HG02870 (cell line): Measurements from ENCODE around the gene RIC8A.

ENCODE experiments used
- ATAC-seq: cut with Tn5 transposase; IDR thresholded peaks from one replicate; pipeline ENCODE4 v1.9.1; 2021; ENCODE audit warnings: mild to moderate bottlenecking, moderate library complexity; ENCODE audit not compliant: unreplicated experiment

RIC8A gene

GRCh38 chr11:240315-240714 lies 32.8 kb downstream of the RIC8A start:
- ATAC-seq, result no peak

GRCh38 chr11:241634-242033 lies 34.1 kb downstream of the RIC8A start:
- no peak for ATAC-seq

GRCh38 chr11:244376-244775 lies 36.9 kb downstream of the RIC8A start:
- ATAC-seq, result no peak

- no peak for ATAC-seq
These were observed 41.6 kb downstream of the RIC8A start for GRCh38 chr11:249062-249461.

- no peak for ATAC-seq
These were observed 42.8 kb downstream of the RIC8A start for GRCh38 chr11:250274-250673.

GRCh38 chr11:250740-251299 lies 43.3 kb downstream of the RIC8A start:
- no peak for ATAC-seq

- ATAC-seq, result no peak
These were observed 44.0 kb downstream of the RIC8A start for GRCh38 chr11:251550-251949.

- ATAC-seq, result no peak
These were observed 45.2 kb downstream of the RIC8A start for GRCh38 chr11:252666-253065.

- no peak for ATAC-seq
These were observed 45.8 kb downstream of the RIC8A start for GRCh38 chr11:253160-253885.

GRCh38 chr11:253886-254270 lies 46.4 kb downstream of the RIC8A start:
- ATAC-seq, result no peak

- ATAC-seq, result no peak
These were observed 47.7 kb downstream of the RIC8A start for GRCh38 chr11:255176-255575.

GRCh38 chr11:255816-256215 lies 48.3 kb downstream of the RIC8A start:
- ATAC-seq, result no peak

- no peak for ATAC-seq
These were observed 49.6 kb downstream of the RIC8A start for GRCh38 chr11:256952-257737.

GRCh38 chr11:257766-258493 lies 50.4 kb downstream of the RIC8A start:
- ATAC-seq, result no peak

GRCh38 chr11:259413-259812 lies 51.9 kb downstream of the RIC8A start:
- no peak for ATAC-seq

- no peak for ATAC-seq
These were observed 54.1 kb downstream of the RIC8A start for GRCh38 chr11:261624-262023.
